ENCODE measurements around the gene ASIC3.
"Not testable (repeated sequence)": the region's sequence is repeated elsewhere in the genome, so short reads cannot be mapped to it uniquely, and the experiment has no call there.

The ASIC3 gene

GRCh38 chr7:151013733-151014497 lies 34.4 kb upstream of the ASIC3 start:
- in situ Hi-C loops (cut with MboI; ENCODE audit: low sequenced_read_pairs): no loop called here

- in situ Hi-C loops (cut with MboI; ENCODE audit: low sequenced_read_pairs): no loop called here
Observed at GRCh38 chr7:151014950-151015349, 33.4 kb upstream of the ASIC3 start.

GRCh38 chr7:151015967-151016366 lies 32.4 kb upstream of the ASIC3 start:
- in situ Hi-C loops (cut with MboI; ENCODE audit: low sequenced_read_pairs): no loop called here

- in situ Hi-C loops (cut with MboI; ENCODE audit: low sequenced_read_pairs): no loop called here
Observed at GRCh38 chr7:151016505-151016904, 31.8 kb upstream of the ASIC3 start.

- in situ Hi-C loops (cut with MboI; ENCODE audit: low sequenced_read_pairs): no loop called here
Observed at GRCh38 chr7:151016942-151017341, 31.4 kb upstream of the ASIC3 start.

- in situ Hi-C loops (cut with MboI; ENCODE audit: low sequenced_read_pairs): no loop called here
Observed at GRCh38 chr7:151017370-151017952, 30.9 kb upstream of the ASIC3 start.

- in situ Hi-C loops (cut with MboI; ENCODE audit: low sequenced_read_pairs): no loop called here
Observed at GRCh38 chr7:151017953-151018420, 30.3 kb upstream of the ASIC3 start.

- in situ Hi-C loops (cut with MboI; ENCODE audit: low sequenced_read_pairs): no loop called here
Observed at GRCh38 chr7:151018421-151019129, 29.8 kb upstream of the ASIC3 start.

- in situ Hi-C loops (cut with MboI; ENCODE audit: low sequenced_read_pairs): no loop called here
Observed at GRCh38 chr7:151019130-151019447, 29.2 kb upstream of the ASIC3 start.

GRCh38 chr7:151020231-151020630 lies 28.1 kb upstream of the ASIC3 start:
- in situ Hi-C loops (cut with MboI; ENCODE audit: low sequenced_read_pairs): no loop called here

GRCh38 chr7:151023232-151023631 lies 25.1 kb upstream of the ASIC3 start:
- in situ Hi-C loops (cut with MboI; ENCODE audit: low sequenced_read_pairs): no loop called here

GRCh38 chr7:151024435-151025056 lies 23.8 kb upstream of the ASIC3 start, which contains the start of gene ATG9B:
TSS of gene ATG9B (minus strand) at chr7:151024494. CDS start at chr7:151024423, 71 bp downstream.
- in situ Hi-C loops (cut with MboI; ENCODE audit: low sequenced_read_pairs): no loop called here

- in situ Hi-C loops (cut with MboI; ENCODE audit: low sequenced_read_pairs): no loop called here
Observed at GRCh38 chr7:151025924-151026671, 22.2 kb upstream of the ASIC3 start.

- in situ Hi-C loops (cut with MboI; ENCODE audit: low sequenced_read_pairs): not testable (repeated sequence)
Observed at GRCh38 chr7:151026771-151027727, 21.3 kb upstream of the ASIC3 start.

- in situ Hi-C loops (cut with MboI; ENCODE audit: low sequenced_read_pairs): not testable (repeated sequence)
Observed at GRCh38 chr7:151027728-151028130, 20.6 kb upstream of the ASIC3 start.

- in situ Hi-C loops (cut with MboI; ENCODE audit: low sequenced_read_pairs): no loop called here
Observed at GRCh38 chr7:151028131-151028947, 20.0 kb upstream of the ASIC3 start, which contains the start of gene ABCB8. TSS of gene ABCB8 (plus strand) at chr7:151028450. CDS start at chr7:151028516, 66 bp downstream.

GRCh38 chr7:151028948-151029501 lies 19.3 kb upstream of the ASIC3 start:
- in situ Hi-C loops (cut with MboI; ENCODE audit: low sequenced_read_pairs): no loop called here

- in situ Hi-C loops (cut with MboI; ENCODE audit: low sequenced_read_pairs): no loop called here
Observed at GRCh38 chr7:151031011-151031410, 17.3 kb upstream of the ASIC3 start.

All from hTERT RPE-1 (cell line).